Measurements from ENCODE around the gene NUP85. TPM values are rescaled to one million over a fixed set of nuclear protein-coding genes. Genes with fewer than 3 reads are reported as not detected.

The NUP85 gene
- total RNA-seq, 1 donor from 2014 or later, result 83.9 TPM

GRCh38 chr17:75181110-75181509 lies 24.4 kb upstream of the NUP85 start:
- H3K36me3 Mint-ChIP-seq (ENCODE audit: low read depth, unreplicated experiment), result peaks cover 32% of the 10 kb centered on the region
- peaks cover 25% of the 10 kb centered on the region for H3K4me1 Mint-ChIP-seq (ENCODE audit: unreplicated experiment)
- peak overlapping the region; percentile 97 for H3K4me3 Mint-ChIP-seq (ENCODE audit: unreplicated experiment)
- TF ChIP-seq CTCF (IDR thresholded peaks at IDR 0.05; ENCODE audit: unreplicated experiment), result no peak
- peaks cover 14% of the 10 kb centered on the region for H3K27me3 Mint-ChIP-seq (ENCODE audit: unreplicated experiment)
- peak overlapping the region; percentile 79 for H3K27ac Mint-ChIP-seq (ENCODE audit: unreplicated experiment)
- no peak for DNase-seq (ENCODE audit: low spot score)
- no peaks in the 10 kb centered on the region for H3K9me3 Mint-ChIP-seq (ENCODE audit: unreplicated experiment)

GRCh38 chr17:75181608-75182318 lies 23.7 kb upstream of the NUP85 start:
- Mint-ChIP-seq H3K27ac (ENCODE audit: unreplicated experiment) (peak overlapping the region; percentile 79), H3K36me3 (ENCODE audit: low read depth, unreplicated experiment) (peaks cover 28% of the 10 kb centered on the region), H3K4me3 (ENCODE audit: unreplicated experiment) (peak overlapping the region; percentile 97), H3K9me3 (ENCODE audit: unreplicated experiment) (no peaks in the 10 kb centered on the region), H3K4me1 (ENCODE audit: unreplicated experiment) (peaks cover 25% of the 10 kb centered on the region), H3K27me3 (ENCODE audit: unreplicated experiment) (peaks cover 14% of the 10 kb centered on the region)
- DNase-seq (ENCODE audit: low spot score), result no peak
- TF ChIP-seq CTCF (IDR thresholded peaks at IDR 0.05; ENCODE audit: unreplicated experiment), result no peak

- Mint-ChIP-seq H3K27me3 (ENCODE audit: unreplicated experiment) (peaks cover 14% of the 10 kb centered on the region), H3K36me3 (ENCODE audit: low read depth, unreplicated experiment) (peaks cover 26% of the 10 kb centered on the region), H3K4me1 (ENCODE audit: unreplicated experiment) (peaks cover 25% of the 10 kb centered on the region), H3K4me3 (ENCODE audit: unreplicated experiment) (peak overlapping the region; percentile 97), H3K9me3 (ENCODE audit: unreplicated experiment) (no peaks in the 10 kb centered on the region), H3K27ac (ENCODE audit: unreplicated experiment) (no peak overlapping the region)
- TF ChIP-seq CTCF (IDR thresholded peaks at IDR 0.05; ENCODE audit: unreplicated experiment), result no peak
- DNase-seq (ENCODE audit: low spot score), result no peak
These were observed 23.2 kb upstream of the NUP85 start for GRCh38 chr17:75182319-75182568.

GRCh38 chr17:75182569-75183436 lies 22.7 kb upstream of the NUP85 start, which contains the start of gene SUMO2:
TSS of gene SUMO2 (minus strand) at chr17:75182959. CDS start at chr17:75182834, 125 bp downstream.
- peak within 1 kb of the TSS; percentile 97 for H3K4me3 Mint-ChIP-seq (ENCODE audit: unreplicated experiment)
- H3K27me3 Mint-ChIP-seq (ENCODE audit: unreplicated experiment), result peaks cover 14% of the 10 kb centered on the region
- no peaks in the 10 kb centered on the region for H3K9me3 Mint-ChIP-seq (ENCODE audit: unreplicated experiment)
- TF ChIP-seq CTCF (IDR thresholded peaks at IDR 0.05; ENCODE audit: unreplicated experiment), result no peak
- H3K27ac Mint-ChIP-seq (ENCODE audit: unreplicated experiment), result peak within 1 kb of the TSS; percentile 87
- peaks cover 26% of the 10 kb centered on the region for H3K36me3 Mint-ChIP-seq (ENCODE audit: low read depth, unreplicated experiment)
- DNase-seq (ENCODE audit: low spot score), result peak; percentile 98
- H3K4me1 Mint-ChIP-seq (ENCODE audit: unreplicated experiment), result peaks cover 25% of the 10 kb centered on the region

Data from endothelial cell (in vitro differentiated cells).